HL-60 (cell line): ENCODE data around the gene CEP112.

ENCODE experiments used
- CTCF ChIP-seq: IDR thresholded peaks from one replicate; pipeline ENCODE4 v1.5.1; 2011; ENCODE audit warnings: low read length, control low read depth, inconsistent platforms; ENCODE audit not compliant: insufficient read depth
- POLR2AphosphoS5 ChIP-seq: IDR thresholded peaks from 2 replicates; pipeline ENCODE4 v1.6.1; 2012; ENCODE audit warnings: low read depth
- REST ChIP-seq: IDR thresholded peaks from 2 replicates; pipeline ENCODE4 v1.6.1; 2012; ENCODE audit warnings: low read depth; ENCODE audit not compliant: insufficient replicate concordance
- SPI1 ChIP-seq: IDR thresholded peaks from 2 replicates; pipeline ENCODE4 v1.6.1; 2012; ENCODE audit warnings: low read depth, mild to moderate bottlenecking, borderline replicate concordance

GRCh38 chr17:65801513-65801912, 390.4 kb downstream of the CEP112 start:
- TF ChIP-seq POLR2AphosphoS5: no peak
- no peak for TF ChIP-seq CTCF
- no peak for TF ChIP-seq REST
- TF ChIP-seq SPI1: no peak
